AG04450 (cell line): ENCODE measurements around the gene ACOX2. TPM values are rescaled to one million over a fixed set of nuclear protein-coding genes. Genes with fewer than 3 reads are reported as not detected.

Experiments used
- CTCF ChIA-PET: fragments of 300-600, 350-600 bp; formaldehyde crosslinking; extraction: SDS; loops from one replicate; lab custom pipeline; 2022; ENCODE audit warnings: antibody characterized with exemption, inconsistent platforms; lab: Charles Lee
- POLR2A ChIA-PET: fragments of 350-600 bp; formaldehyde crosslinking; extraction: SDS; loops from one replicate; lab custom pipeline; 2021; ENCODE audit warnings: antibody characterized with exemption, inconsistent platforms; lab: Yijun Ruan, JAX
- DNase-seq: peaks from one replicate; pipeline ENCODE4 v3.0.0-alpha.2; 2011; ENCODE audit warnings: low read depth, low spot score
- H3K27ac ChIP-seq: one replicate; pipeline ENCODE4 v1.5.1; 2012; ENCODE audit warnings: low read depth, low read length, control low read depth
- H3K27me3 ChIP-seq: one replicate; pipeline ENCODE4 v1.6.0; 2012; ENCODE audit warnings: low read length; ENCODE audit not compliant: control insufficient read depth, insufficient read depth
- H3K4me3 ChIP-seq: 2 replicates; pipeline ENCODE4 v1.5.1; 2011; ENCODE audit warnings: mild to moderate bottlenecking, low read depth, low read length, control low read depth
- H3K9me3 ChIP-seq: 2 replicates; pipeline ENCODE4 v1.5.1; 2012; ENCODE audit warnings: low read length; ENCODE audit not compliant: control insufficient read depth, insufficient read depth
- CTCF ChIP-seq: IDR thresholded peaks from 2 replicates; pipeline ENCODE4 v1.5.1; 2011; ENCODE audit warnings: low read depth, low read length, control low read depth, inconsistent platforms
- polyA plus RNA-seq: library from polyadenylated mRNA; depleted of rRNA; stranded (reverse); fragments of >200 nt; gene quantifications from 2 replicates; pipeline ENCODE4 v1.2.3, GENCODE V29; 2011

Gene ACOX2
- polyA plus RNA-seq, 1 experiment, result 27.8 TPM

GRCh38 chr3:58491506-58492402, 45.2 kb downstream of the ACOX2 start, which contains the start of gene KCTD6:
KCTD6 (plus strand) TSS chr3:58492096; CDS start chr3:58498756, 6,660 bp downstream.
- Histone ChIP-seq H3K27me3 (no peaks in the 10 kb centered on the region), H3K4me3 (peak within 1 kb of the TSS; percentile 84), H3K9me3 (no peaks in the 10 kb centered on the region), H3K27ac (no peak within 1 kb of the TSS)
- CTCF ChIA-PET, result interaction anchor here (0.6 to 2.7 kb wide), 24 partner anchors 8 to 1556 kb away, joined by 3 to 18 read pairs (median 4); partner anchors contain the start of genes ACOX2, HTD2 and RPP14
- peak; percentile 59 for TF ChIP-seq CTCF
- peak; percentile 80 for DNase-seq
- POLR2A ChIA-PET, result interaction anchor here (0.7 to 1.0 kb wide), 3 partner anchors 8 to 186 kb away, joined by 4 to 6 read pairs (median 4); partner anchors contain the start of genes HTD2 and RPP14

GRCh38 chr3:58490860-58491501, 46.0 kb downstream of the ACOX2 start:
- peak overlapping the region; percentile 50 for H3K4me3 ChIP-seq
- no peak overlapping the region for H3K27ac ChIP-seq
- no peak for TF ChIP-seq CTCF
- H3K27me3 ChIP-seq, result no peaks in the 10 kb centered on the region
- DNase-seq, result no peak
- no peaks in the 10 kb centered on the region for H3K9me3 ChIP-seq
- CTCF ChIA-PET, result interaction anchor here (0.6 to 2.7 kb wide), 20 partner anchors 9 to 1556 kb away, joined by 3 to 18 read pairs (median 4); partner anchors contain the start of genes ACOX2, HTD2 and RPP14
- POLR2A ChIA-PET, result interaction anchor here (0.5 to 1.0 kb wide), 4 partner anchors 7 to 192 kb away, joined by 4 to 6 read pairs (median 4); partner anchors contain the start of genes HTD2 and RPP14

GRCh38 chr3:58488967-58489366, 48.0 kb downstream of the ACOX2 start:
- Histone ChIP-seq H3K9me3 (no peaks in the 10 kb centered on the region), H3K27me3 (no peaks in the 10 kb centered on the region), H3K4me3 (no peak overlapping the region), H3K27ac (peak overlapping the region; percentile 2)
- CTCF ChIA-PET, result no interaction called here
- no peak for DNase-seq
- TF ChIP-seq CTCF, result no peak
- POLR2A ChIA-PET, result no interaction called here

GRCh38 chr3:58487140-58487886, 49.7 kb downstream of the ACOX2 start:
- DNase-seq, result no peak
- no peak overlapping the region for H3K27ac ChIP-seq
- H3K4me3 ChIP-seq, result no peak overlapping the region
- H3K9me3 ChIP-seq, result no peaks in the 10 kb centered on the region
- no peaks in the 10 kb centered on the region for H3K27me3 ChIP-seq
- ChIA-PET CTCF (interaction anchor here (1.4 kb wide), 1 partner anchor 24 kb away, joined by 7 read pairs; no protein-coding TSS in a partner anchor), POLR2A (interaction anchor here (1.0 to 1.1 kb wide), 2 partner anchors 50 to 58 kb away, joined by 3 read pairs; partner anchors contain the start of gene ACOX2)
- TF ChIP-seq CTCF, result no peak
